GM18870 (cell line): ENCODE measurements around the gene PPP6R2.
"Not testable (repeated sequence)": the region's sequence is repeated elsewhere in the genome, so short reads cannot be mapped to it uniquely, and the experiment has no call there.

ENCODE experiments used
- ATAC-seq: cut with Tn5 transposase; IDR thresholded peaks from one replicate; pipeline ENCODE4 v1.9.1; 2021; ENCODE audit warnings: moderate library complexity; ENCODE audit not compliant: unreplicated experiment

The PPP6R2 gene

GRCh38 chr22:50317178-50317577 is 25.9 kb upstream of the PPP6R2 start:
- ATAC-seq: no peak

- ATAC-seq: no peak
These were observed 25.5 kb upstream of the PPP6R2 start for GRCh38 chr22:50317674-50318073.

GRCh38 chr22:50318356-50318697 is 24.8 kb upstream of the PPP6R2 start:
- no peak for ATAC-seq

- no peak for ATAC-seq
These were observed 24.3 kb upstream of the PPP6R2 start for GRCh38 chr22:50318698-50319411.

- no peak for ATAC-seq
These were observed 23.6 kb upstream of the PPP6R2 start for GRCh38 chr22:50319503-50319951.

- no peak for ATAC-seq
These were observed 23.0 kb upstream of the PPP6R2 start for GRCh38 chr22:50320116-50320515.

GRCh38 chr22:50320671-50321325 is 22.3 kb upstream of the PPP6R2 start:
- no peak for ATAC-seq

- ATAC-seq: not testable (repeated sequence)
These were observed 20.6 kb upstream of the PPP6R2 start for GRCh38 chr22:50322382-50323104.

GRCh38 chr22:50323900-50324299 is 19.2 kb upstream of the PPP6R2 start:
- no peak for ATAC-seq

GRCh38 chr22:50325444-50326224 is 17.5 kb upstream of the PPP6R2 start:
- ATAC-seq: no peak

- ATAC-seq: no peak
These were observed 16.7 kb upstream of the PPP6R2 start for GRCh38 chr22:50326225-50326955.

- ATAC-seq: no peak
These were observed 16.0 kb upstream of the PPP6R2 start, which contains the start of gene DENND6B for GRCh38 chr22:50326956-50327710. Gene DENND6B (minus strand): TSS chr22:50327012. CDS start chr22:50326988, 24 bp downstream.

GRCh38 chr22:50327711-50328019 is 15.5 kb upstream of the PPP6R2 start:
- ATAC-seq: no peak

GRCh38 chr22:50329236-50329635 is 13.9 kb upstream of the PPP6R2 start:
- ATAC-seq: no peak

GRCh38 chr22:50334433-50334832 is 8.7 kb upstream of the PPP6R2 start:
- not testable (repeated sequence) for ATAC-seq

- ATAC-seq: no peak
These were observed 5.7 kb upstream of the PPP6R2 start for GRCh38 chr22:50337262-50338041.

- no peak for ATAC-seq
These were observed 5.0 kb upstream of the PPP6R2 start for GRCh38 chr22:50338042-50338573.

- ATAC-seq: no peak
These were observed 4.2 kb upstream of the PPP6R2 start for GRCh38 chr22:50338860-50339462.
